GM04504 (cell line): Measurements from ENCODE around the gene MAPRE3.
A peak's percentile ranks its signal among the peaks of the same experiment; 100 is the strongest.

ENCODE experiments used
- DNase-seq: peaks from one replicate; pipeline ENCODE4 v3.0.0-alpha.2; 2012; ENCODE audit warnings: low read depth

MAPRE3 gene

GRCh38 chr2:27041752-27042151 is 71.3 kb downstream of the MAPRE3 start:
- DNase-seq = no peak

- no peak for DNase-seq
These were observed 71.8 kb downstream of the MAPRE3 start for GRCh38 chr2:27042159-27042661.

GRCh38 chr2:27042985-27043634 is 72.7 kb downstream of the MAPRE3 start:
- DNase-seq = no peak

- no peak for DNase-seq
These were observed 79.2 kb downstream of the MAPRE3 start for GRCh38 chr2:27049422-27050280.

GRCh38 chr2:27050281-27050995 is 80.0 kb downstream of the MAPRE3 start:
- peak; percentile 84 for DNase-seq

- peak; percentile 71 for DNase-seq
These were observed 80.8 kb downstream of the MAPRE3 start, which contains the start of gene AGBL5 for GRCh38 chr2:27050996-27051901. AGBL5 (plus strand) TSS chr2:27051668; CDS start chr2:27052959, 1,291 bp downstream.

GRCh38 chr2:27051902-27052645 is 81.6 kb downstream of the MAPRE3 start:
- DNase-seq = no peak

- no peak for DNase-seq
These were observed 82.9 kb downstream of the MAPRE3 start for GRCh38 chr2:27053321-27053720.

- DNase-seq = no peak
These were observed 83.3 kb downstream of the MAPRE3 start for GRCh38 chr2:27053776-27054175.

GRCh38 chr2:27054721-27055120 is 84.3 kb downstream of the MAPRE3 start:
- DNase-seq = no peak

- no peak for DNase-seq
These were observed 86.7 kb downstream of the MAPRE3 start for GRCh38 chr2:27057184-27057583.

- no peak for DNase-seq
These were observed 87.8 kb downstream of the MAPRE3 start for GRCh38 chr2:27058210-27058609.

- DNase-seq = no peak
These were observed 88.8 kb downstream of the MAPRE3 start for GRCh38 chr2:27059141-27059820.

- DNase-seq = no peak
These were observed 89.9 kb downstream of the MAPRE3 start for GRCh38 chr2:27060323-27060722.

GRCh38 chr2:27065128-27065527 is 94.7 kb downstream of the MAPRE3 start:
- no peak for DNase-seq

- no peak for DNase-seq
These were observed 96.9 kb downstream of the MAPRE3 start for GRCh38 chr2:27067385-27067784.

GRCh38 chr2:27069436-27069835 is 99.0 kb downstream of the MAPRE3 start:
- no peak for DNase-seq

GRCh38 chr2:27069961-27070618 is 99.7 kb downstream of the MAPRE3 start:
- DNase-seq = no peak

- no peak for DNase-seq
These were observed 100.3 kb downstream of the MAPRE3 start for GRCh38 chr2:27070653-27071276.
